ENCODE data around the gene TGIF2.
A peak's percentile ranks its signal among the peaks of the same experiment; 100 is the strongest.

Gene TGIF2

DNA sequence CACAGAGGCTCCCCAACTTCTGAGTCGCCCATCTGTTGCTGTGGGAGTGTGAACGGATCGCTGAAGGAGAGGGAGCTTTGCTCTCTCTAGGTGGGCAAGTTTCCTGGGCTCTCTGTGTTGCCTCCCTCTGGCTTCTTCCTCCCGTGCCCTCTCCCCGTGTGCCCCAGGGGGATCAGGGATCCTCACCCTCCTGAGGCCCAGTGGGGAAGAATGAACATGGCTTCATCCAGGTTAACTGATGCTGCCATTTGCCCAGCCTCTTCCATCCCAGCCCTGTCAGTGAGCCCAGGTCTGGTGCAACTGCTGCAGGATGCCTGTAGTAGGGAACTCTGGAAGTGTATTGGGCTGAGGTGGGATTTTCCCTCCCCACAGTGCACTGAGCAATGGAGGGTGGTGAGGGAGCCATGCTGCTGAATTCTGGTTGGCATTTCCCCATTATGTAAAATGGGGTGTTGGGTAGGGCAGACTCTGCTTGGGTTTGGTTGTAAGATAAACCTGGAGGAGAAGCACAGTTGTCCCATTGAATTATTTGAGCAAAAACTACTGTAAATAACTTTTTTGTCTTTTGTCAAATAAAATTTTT lies 20.0 kb downstream of the TGIF2 start:
- no peak overlapping the region for H3K4me3 ChIP-seq (ENCODE audit: low read length)
- no peak for DNase-seq (ENCODE audit: low read depth)
- TF ChIP-seq, protein P1, sequence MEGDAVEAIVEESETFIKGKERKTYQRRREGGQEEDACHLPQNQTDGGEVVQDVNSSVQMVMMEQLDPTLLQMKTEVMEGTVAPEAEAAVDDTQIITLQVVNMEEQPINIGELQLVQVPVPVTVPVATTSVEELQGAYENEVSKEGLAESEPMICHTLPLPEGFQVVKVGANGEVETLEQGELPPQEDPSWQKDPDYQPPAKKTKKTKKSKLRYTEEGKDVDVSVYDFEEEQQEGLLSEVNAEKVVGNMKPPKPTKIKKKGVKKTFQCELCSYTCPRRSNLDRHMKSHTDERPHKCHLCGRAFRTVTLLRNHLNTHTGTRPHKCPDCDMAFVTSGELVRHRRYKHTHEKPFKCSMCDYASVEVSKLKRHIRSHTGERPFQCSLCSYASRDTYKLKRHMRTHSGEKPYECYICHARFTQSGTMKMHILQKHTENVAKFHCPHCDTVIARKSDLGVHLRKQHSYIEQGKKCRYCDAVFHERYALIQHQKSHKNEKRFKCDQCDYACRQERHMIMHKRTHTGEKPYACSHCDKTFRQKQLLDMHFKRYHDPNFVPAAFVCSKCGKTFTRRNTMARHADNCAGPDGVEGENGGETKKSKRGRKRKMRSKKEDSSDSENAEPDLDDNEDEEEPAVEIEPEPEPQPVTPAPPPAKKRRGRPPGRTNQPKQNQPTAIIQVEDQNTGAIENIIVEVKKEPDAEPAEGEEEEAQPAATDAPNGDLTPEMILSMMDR (conservative IDR thresholded peaks at IDR 0.05; ENCODE audit: low read depth, low read length) = no peak

DNA sequence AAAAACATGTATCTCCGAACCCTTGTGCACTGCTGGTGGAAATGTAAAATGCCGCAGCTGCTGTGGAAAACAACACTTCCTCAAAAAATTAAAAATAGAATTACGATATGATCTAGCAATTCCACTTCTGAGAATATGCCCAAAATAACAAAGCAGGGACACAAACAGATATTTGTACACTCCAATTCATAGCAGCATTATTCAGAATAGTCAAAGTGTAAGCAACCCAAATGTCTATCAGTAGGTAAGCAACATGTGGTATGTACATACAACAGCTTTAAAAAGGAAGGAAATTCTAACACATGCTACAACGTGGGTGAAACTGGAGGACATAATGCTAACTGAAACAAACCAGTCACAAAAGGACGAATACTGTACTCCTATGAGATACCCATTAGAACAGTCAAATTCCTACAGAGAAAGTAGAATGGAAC lies 26.5 kb downstream of the TGIF2 start:
- TF ChIP-seq, protein P1 (conservative IDR thresholded peaks at IDR 0.05; ENCODE audit: low read depth, low read length) = no peak
- no peak for DNase-seq (ENCODE audit: low read depth)

DNA sequence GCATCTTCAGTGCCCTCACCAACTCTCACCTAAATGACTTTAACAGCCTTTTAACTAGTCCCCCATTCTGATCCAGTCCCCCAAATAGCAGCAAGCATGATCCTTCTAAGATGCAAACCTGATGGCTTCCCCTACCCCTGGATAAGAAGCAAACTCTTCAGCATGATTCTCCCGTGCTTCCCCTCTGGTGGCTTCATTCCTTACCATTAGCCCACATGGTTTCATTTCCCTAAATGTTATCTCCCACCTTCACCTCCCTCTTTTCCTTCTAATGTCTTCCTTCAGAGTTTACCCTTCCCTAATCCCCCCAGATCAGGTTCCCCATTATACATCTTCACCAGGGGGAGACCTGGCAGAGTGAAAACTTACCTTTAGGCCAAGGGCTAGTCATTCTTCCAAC lies 28.1 kb downstream of the TGIF2 start:
- no peak for DNase-seq (ENCODE audit: low read depth)
- H3K4me3 ChIP-seq (ENCODE audit: low read length) = no peak overlapping the region
- TF ChIP-seq, protein P1 (conservative IDR thresholded peaks at IDR 0.05; ENCODE audit: low read depth, low read length) = no peak

More for the DNA sequence above, 26.5 kb downstream of the TGIF2 start:
- no peak overlapping the region for H3K4me3 ChIP-seq (ENCODE audit: low read length)

DNA sequence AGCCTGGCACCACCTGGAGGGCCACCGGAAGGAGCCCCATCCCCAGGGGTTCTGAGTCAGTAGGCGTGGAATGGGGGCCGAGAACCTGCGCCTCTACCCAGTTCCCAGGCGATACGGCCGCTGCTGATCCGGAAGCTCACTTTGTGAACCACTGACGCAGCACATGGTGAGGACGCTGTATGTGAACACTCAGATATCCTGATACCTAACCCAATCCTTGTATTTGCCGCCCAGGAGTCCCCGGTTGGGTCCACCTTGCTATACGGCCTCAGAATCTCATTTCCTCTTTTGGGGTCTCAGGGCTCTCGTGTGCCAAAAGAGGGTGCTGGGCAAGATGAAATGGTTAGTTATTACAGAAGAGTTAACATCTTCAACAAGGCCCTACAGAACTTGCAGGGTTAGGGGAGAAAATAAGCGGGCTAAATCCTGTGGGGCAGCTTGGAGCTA lies 31.6 kb downstream of the TGIF2 start:
- TF ChIP-seq, protein P1 (conservative IDR thresholded peaks at IDR 0.05; ENCODE audit: low read depth, low read length) = no peak
- H3K4me3 ChIP-seq (ENCODE audit: low read length) = peak overlapping the region; percentile 31
- DNase-seq (ENCODE audit: low read depth) = no peak

DNA sequence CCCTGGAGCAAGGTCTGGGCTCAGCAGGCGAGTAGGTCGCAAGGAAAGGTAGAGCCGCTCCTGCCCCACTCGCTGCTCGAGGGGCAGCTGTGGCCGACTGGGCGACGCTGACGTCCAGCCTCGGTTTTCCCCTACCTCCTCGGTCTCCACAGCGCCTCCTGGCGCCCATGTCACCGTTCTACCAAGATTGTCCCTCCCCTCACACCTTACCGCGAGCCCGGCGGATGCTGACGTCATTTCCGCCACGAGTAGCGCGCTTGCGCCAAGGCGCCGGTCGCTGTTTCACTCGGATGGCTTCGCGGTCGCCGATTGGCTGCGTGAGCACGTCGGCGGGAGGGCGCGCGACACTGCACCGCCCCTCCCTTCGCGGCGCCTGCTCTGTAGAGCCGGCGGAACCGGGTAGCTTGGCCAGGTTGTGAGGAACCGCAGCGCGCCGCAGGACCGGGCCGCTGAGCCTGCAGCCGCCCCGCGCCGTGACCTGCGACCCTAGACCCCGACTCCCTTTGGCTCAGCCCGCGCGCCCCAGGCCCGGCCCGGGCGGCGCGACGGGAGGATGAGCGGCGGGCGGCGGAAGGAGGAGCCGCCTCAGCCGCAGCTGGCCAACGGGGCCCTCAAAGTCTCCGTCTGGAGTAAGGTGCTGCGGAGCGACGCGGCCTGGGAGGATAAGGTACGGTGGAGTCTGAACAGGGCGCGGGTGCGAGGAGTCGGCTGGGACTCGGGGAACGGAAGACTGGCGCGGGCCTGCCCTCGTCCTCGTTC lies 32.2 kb downstream of the TGIF2 start, which contains the start of gene RAB5IF:
Gene RAB5IF, plus strand, starts transcription at position 381 of the 759 bp plus-strand sequence. Its CDS starts 173 bp downstream, at position 554.
- DNase-seq (ENCODE audit: low read depth) = peak; percentile 93
- H3K4me3 ChIP-seq (ENCODE audit: low read length) = peak within 1 kb of the TSS; percentile 98
- TF ChIP-seq, protein P1 (conservative IDR thresholded peaks at IDR 0.05; ENCODE audit: low read depth, low read length) = peak; percentile 91

DNA sequence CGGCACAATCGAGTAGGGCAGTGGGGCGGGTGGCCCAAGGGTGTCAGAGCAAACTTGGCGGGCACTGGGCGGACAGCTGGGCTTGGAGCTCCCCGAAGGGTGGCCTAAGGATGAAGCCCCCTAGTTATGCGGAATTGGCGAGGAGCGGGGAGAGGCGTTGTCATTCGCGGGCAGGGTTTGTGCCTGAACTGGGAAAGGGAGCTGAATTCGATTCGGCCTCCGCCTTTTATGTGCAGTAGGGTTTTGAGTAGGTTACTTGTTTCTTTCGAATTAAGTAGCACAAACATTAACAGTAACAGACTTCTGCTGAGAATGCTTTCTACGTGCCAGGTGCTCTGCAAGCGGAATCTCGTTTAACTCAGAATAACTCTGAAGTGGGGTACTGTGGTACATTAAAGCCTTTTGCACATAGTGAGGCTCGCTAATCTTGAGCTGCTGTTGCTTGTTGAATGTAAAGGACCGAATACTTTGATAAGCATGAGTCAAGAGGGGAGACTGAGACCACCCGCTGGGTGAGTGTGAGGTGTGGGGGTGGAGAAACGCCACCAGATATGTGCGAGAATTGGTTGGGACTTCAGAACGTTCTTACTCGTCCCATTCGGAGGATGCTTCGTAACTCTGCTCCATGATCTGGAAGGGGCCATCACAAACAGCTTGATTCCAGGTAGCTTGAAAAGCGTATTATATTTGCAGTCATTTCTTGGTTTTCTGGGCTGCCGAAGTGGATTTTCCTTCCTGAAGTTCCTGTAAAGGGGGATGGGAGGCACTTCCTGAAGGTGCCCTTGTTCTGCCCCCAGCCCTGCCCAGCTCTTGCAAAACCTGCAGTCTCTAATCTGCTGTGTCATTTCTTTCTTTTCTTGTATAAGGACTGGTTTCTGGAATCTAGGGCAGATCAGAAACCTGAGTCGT lies 33.0 kb downstream of the TGIF2 start:
- DNase-seq (ENCODE audit: low read depth) = peak; percentile 8
- TF ChIP-seq, protein P1 (conservative IDR thresholded peaks at IDR 0.05; ENCODE audit: low read depth, low read length) = no peak
- H3K4me3 ChIP-seq (ENCODE audit: low read length) = peak overlapping the region; percentile 98

Measured in retinal pigment epithelial cell (primary cell).